Measurements from ENCODE around the gene MARCHF10.

The MARCHF10 gene

DNA sequence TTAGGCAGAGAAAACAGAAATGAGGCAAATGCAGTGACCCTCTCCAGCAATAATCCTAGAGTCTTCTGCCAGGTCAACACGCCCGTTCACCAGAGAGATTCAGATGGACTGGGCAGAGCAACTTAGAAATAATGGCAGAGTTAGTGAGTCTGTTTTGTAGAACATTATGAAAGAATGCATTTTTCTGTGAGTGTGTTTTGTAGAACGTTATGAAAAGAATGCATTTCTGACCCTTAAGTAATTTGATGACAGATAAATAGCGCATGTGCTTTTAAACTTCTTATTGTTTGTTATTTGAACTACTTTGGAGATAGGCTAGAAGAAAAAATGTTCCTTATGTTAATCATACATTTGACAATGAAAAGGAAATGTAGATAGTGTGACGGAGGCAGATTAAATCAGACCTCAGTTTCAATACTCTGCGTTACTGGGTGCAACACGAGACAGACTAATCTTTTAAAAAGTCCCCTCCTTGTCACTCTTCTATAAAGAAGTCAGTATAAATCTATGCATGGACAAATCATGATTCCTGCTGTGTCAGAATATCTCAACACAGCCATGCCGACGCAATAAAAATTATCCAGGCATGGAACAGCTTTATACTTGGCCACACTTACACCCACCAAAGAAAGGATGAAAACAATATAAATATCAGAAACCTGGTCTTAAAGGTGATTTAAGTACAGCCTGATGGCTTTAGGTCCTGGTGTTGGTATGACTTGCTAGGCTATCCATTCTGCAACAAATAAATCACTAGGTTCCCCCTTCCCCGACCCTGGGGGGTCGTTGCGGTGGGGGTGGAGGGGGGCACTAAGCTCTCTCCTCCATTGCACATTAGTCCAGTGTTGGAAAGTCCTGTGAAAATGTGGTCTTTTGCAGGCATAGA is 47.8 kb downstream of the MARCHF10 start:
- intact Hi-C loops (cut with DNase I; ENCODE audit: low total_unique reads), result no loop called here
- no peak for DNase-seq

DNA sequence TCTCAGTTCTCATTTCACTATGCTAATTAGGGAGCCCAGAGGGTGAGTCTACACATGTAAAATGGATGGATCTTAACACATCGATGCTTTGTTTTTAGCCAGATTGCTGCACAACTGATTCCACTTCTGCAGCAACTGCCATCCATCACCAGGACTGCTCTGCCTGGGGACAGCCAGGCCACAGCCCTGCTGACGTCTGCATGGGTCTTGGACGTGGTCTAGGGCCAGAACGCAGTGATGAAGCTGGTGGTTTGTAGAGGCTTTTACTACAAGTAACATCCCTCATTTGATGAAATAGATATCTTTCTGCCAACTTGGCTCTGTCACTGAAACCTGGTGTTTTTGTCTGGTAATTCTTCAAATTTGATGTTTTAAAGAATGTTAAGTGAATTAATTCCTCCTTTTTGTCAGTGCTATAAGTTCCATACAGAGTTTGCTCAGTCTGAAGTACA is 50.6 kb downstream of the MARCHF10 start:
- Histone ChIP-seq H3K27me3 (peaks cover 0 to 8% of the 10 kb centered on the region in 2 donors), H3K36me3 (no peaks in the 10 kb centered on the region), H3K27ac (no peak overlapping the region), H3K4me1 (no peaks in the 10 kb centered on the region), H3K9me3 (no peaks in the 10 kb centered on the region), H3K4me3 (no peak overlapping the region)
- TF ChIP-seq, protein P1, sequence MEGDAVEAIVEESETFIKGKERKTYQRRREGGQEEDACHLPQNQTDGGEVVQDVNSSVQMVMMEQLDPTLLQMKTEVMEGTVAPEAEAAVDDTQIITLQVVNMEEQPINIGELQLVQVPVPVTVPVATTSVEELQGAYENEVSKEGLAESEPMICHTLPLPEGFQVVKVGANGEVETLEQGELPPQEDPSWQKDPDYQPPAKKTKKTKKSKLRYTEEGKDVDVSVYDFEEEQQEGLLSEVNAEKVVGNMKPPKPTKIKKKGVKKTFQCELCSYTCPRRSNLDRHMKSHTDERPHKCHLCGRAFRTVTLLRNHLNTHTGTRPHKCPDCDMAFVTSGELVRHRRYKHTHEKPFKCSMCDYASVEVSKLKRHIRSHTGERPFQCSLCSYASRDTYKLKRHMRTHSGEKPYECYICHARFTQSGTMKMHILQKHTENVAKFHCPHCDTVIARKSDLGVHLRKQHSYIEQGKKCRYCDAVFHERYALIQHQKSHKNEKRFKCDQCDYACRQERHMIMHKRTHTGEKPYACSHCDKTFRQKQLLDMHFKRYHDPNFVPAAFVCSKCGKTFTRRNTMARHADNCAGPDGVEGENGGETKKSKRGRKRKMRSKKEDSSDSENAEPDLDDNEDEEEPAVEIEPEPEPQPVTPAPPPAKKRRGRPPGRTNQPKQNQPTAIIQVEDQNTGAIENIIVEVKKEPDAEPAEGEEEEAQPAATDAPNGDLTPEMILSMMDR (IDR thresholded peaks at IDR 0.05), result no peak
- no peak for DNase-seq
- intact Hi-C loops (cut with DNase I; ENCODE audit: low total_unique reads), result no loop called here

More for the DNA sequence above, 47.8 kb downstream of the MARCHF10 start:
- Histone ChIP-seq H3K27me3 (peaks cover 0 to 8% of the 10 kb centered on the region in 2 donors), H3K9me3 (no peaks in the 10 kb centered on the region), H3K4me1 (no peaks in the 10 kb centered on the region), H3K27ac (no peak overlapping the region), H3K36me3 (no peaks in the 10 kb centered on the region), H3K4me3 (no peak overlapping the region)
- TF ChIP-seq, protein P1 (IDR thresholded peaks at IDR 0.05), result no peak

DNA sequence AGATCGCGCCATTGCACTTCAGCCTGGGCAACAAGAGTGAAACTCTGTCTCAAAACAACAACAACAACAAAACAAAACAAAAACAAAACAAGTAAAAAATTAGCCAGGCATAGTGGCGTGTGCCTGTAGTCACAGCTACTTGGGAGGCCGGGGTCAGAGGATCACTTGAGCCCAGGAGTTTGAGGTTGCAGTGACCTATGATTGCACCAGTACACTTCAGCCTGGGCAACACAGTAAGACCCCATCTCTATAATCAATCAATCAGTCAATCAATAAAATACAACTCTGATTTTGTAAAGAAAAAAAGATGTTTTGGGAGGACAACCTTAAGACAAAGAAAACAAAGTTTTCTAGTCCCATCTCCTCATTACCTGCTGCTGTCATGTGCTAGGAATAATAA is 51.9 kb downstream of the MARCHF10 start:
- intact Hi-C loops (cut with DNase I; ENCODE audit: low total_unique reads), result no loop called here
- TF ChIP-seq, protein P1 (IDR thresholded peaks at IDR 0.05), result no peak
- no peak overlapping the region for H3K4me3 ChIP-seq
- no peaks in the 10 kb centered on the region for H3K4me1 ChIP-seq
- H3K27ac ChIP-seq, result no peak overlapping the region
- no peaks in the 10 kb centered on the region for H3K36me3 ChIP-seq
- H3K27me3 ChIP-seq, result peaks cover 0 to 3% of the 10 kb centered on the region in 2 donors
- no peaks in the 10 kb centered on the region for H3K9me3 ChIP-seq
- DNase-seq, result no peak

DNA sequence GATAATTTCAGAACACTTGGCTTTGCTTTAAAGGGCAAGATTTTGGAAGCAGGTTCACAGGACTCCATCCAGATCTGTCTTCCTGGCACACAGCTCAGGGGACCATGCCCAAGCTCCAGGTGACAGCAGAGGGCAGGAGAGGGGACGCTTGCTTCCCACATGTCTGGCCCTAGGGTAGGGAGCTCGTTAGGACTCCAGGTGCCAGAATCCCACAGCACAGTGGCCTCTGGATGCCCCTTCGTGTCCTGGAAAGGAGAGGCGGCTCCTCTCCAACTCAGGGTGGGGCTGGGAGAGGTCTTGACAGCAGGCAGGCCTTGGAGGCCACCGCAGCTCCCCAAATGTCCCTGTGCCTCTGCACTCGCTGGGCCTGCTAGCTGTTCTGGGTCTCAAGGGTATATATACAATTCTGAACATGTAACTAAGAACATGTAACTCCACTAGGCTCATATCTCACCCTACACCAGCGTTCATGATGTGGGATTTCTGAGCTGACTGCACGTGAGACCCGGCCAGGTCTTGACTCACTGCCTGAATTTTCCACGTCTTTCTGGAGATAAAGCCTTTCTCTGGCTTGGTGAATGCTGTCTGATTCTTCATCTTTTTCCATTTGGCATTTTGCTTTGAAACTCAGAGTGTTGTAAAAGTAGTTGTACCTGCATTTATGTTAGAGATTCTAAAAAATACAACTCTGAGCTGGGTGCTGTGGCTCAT is 52.8 kb downstream of the MARCHF10 start:
- intact Hi-C loops (cut with DNase I; ENCODE audit: low total_unique reads), result no loop called here
- peaks cover 0 to 3% of the 10 kb centered on the region in 2 donors for H3K27me3 ChIP-seq
- H3K4me3 ChIP-seq, result no peak overlapping the region
- no peak overlapping the region for H3K27ac ChIP-seq
- H3K36me3 ChIP-seq, result no peaks in the 10 kb centered on the region
- TF ChIP-seq, protein P1 (IDR thresholded peaks at IDR 0.05), result no peak
- DNase-seq, result no peak
- no peaks in the 10 kb centered on the region for H3K4me1 ChIP-seq
- no peaks in the 10 kb centered on the region for H3K9me3 ChIP-seq

DNA sequence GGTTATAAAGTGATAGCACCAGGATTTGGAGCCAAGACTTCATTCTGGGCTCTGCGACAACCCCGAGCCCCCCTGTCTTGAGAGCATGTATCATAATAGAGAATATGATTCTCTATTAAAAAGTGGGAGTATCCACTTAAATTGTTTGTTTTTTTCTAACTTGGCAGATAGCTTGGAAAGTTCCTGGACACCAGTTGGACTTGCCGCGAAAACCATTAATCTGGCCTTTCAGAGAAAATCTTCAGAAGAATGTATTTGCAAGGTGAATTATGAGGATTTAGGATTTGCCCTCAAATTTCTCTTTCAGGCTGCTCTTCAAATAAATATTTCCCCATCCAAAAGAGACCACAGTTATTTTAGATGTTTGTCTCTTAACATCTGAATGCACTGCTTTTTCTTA is 53.5 kb downstream of the MARCHF10 start:
- intact Hi-C loops (cut with DNase I; ENCODE audit: low total_unique reads), result no loop called here
- Histone ChIP-seq H3K4me1 (no peaks in the 10 kb centered on the region), H3K27me3 (peaks cover 0 to 6% of the 10 kb centered on the region in 2 donors), H3K36me3 (no peaks in the 10 kb centered on the region), H3K4me3 (no peak overlapping the region), H3K9me3 (no peaks in the 10 kb centered on the region), H3K27ac (no peak overlapping the region)
- TF ChIP-seq, protein P1 (IDR thresholded peaks at IDR 0.05), result no peak
- DNase-seq, result no peak

All from tibial artery (tissue), 4 donors.